Mucosa of rectum (tissue), 2 donors: ENCODE results near the gene OASL.

Source experiments
- H3K27ac ChIP-seq, 2 donors: one replicate each; pipeline ENCODE4 v1.7.0; 2013; ENCODE audit warnings: inconsistent platforms in 2 of 2, low read depth in 2 of 2, low read length in 2 of 2
- H3K27me3 ChIP-seq, 2 donors: one replicate each; pipeline ENCODE4 v1.7.0; 2013; ENCODE audit warnings: low read length in 2 of 2; ENCODE audit not compliant: control insufficient read depth in 2 of 2, insufficient read depth in 2 of 2
- H3K36me3 ChIP-seq, 2 donors: one replicate each; pipeline ENCODE4 v1.7.0; 2013; ENCODE audit warnings: low read length in 2 of 2; ENCODE audit not compliant: control insufficient read depth in 2 of 2, insufficient read depth in 2 of 2
- H3K4me1 ChIP-seq, 2 donors: one replicate each; pipeline ENCODE4 v1.7.0; 2013; ENCODE audit warnings: low read length in 2 of 2, mild to moderate bottlenecking in 1 of 2; ENCODE audit not compliant: control insufficient read depth in 2 of 2, insufficient read depth in 2 of 2
- H3K4me3 ChIP-seq, 2 donors: one replicate each; pipeline ENCODE4 v1.7.0; 2013; ENCODE audit warnings: low read length in 2 of 2
- H3K9ac ChIP-seq, 2 donors: one replicate each; pipeline ENCODE4 v1.7.0; 2013; ENCODE audit warnings: low read length in 2 of 2, low read depth in 1 of 2, mild to moderate bottlenecking in 1 of 2
- H3K9me3 ChIP-seq, 2 donors: one replicate each; pipeline ENCODE4 v1.7.0; 2013; ENCODE audit warnings: low read length in 2 of 2; ENCODE audit not compliant: control insufficient read depth in 2 of 2
- donor health status: healthy.
- donor health status: Normal muscosa, but diverticular disease.

OASL gene, protein sequence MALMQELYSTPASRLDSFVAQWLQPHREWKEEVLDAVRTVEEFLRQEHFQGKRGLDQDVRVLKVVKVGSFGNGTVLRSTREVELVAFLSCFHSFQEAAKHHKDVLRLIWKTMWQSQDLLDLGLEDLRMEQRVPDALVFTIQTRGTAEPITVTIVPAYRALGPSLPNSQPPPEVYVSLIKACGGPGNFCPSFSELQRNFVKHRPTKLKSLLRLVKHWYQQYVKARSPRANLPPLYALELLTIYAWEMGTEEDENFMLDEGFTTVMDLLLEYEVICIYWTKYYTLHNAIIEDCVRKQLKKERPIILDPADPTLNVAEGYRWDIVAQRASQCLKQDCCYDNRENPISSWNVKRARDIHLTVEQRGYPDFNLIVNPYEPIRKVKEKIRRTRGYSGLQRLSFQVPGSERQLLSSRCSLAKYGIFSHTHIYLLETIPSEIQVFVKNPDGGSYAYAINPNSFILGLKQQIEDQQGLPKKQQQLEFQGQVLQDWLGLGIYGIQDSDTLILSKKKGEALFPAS

DNA sequence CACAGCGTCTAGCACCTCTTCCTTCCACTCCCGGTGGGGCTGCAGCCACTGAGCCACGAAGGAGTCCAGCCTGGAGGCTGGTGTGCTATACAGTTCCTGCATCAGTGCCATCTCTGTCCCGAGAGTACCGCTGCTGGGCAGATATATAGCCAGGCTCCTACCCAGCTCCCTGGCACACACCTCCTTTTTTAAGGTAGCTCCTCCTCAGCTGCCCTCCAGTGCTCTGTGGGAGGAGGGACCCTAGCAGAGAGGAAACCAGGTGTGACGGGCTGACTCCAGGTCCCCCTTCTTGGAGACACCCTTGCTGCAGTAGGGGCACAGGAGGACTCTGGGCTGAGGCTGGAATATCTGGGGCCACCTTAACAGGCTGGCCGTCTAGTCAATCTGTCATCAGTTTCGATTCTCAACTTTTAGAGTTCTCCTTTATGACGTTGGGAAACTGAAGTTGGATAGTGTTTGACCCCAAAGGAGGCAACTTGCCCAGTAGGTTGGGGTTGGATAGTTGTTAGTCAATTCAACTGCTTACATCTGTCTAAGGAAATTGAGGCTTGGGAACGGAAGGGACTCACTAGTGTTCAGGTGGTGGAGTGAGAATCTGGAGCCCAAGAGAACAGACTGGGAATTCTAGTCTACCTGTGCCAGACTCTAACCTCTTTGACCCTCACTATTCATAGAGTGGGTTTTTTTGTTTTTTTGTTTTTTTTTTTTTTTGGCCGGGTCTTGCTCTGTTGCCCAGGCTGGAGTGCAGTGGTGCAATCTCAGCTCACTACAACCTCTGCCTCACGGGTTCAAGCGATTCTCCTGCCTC, at the start of gene OASL:
Gene OASL (minus strand): TSS at position 386 of the 808 bp plus-strand sequence. CDS start 275 bp downstream, at position 111.
- Histone ChIP-seq H3K4me1 (peaks cover 9 to 13% of the 10 kb centered on the region in 2 donors), H3K36me3 (no peaks in the 10 kb centered on the region), H3K27ac (peak within 1 kb of the TSS; percentile 74 to 75), H3K9me3 (no peaks in the 10 kb centered on the region), H3K27me3 (no peaks in the 10 kb centered on the region), H3K4me3 (peak within 1 kb of the TSS; percentile 86 to 90), H3K9ac (peak within 1 kb of the TSS; percentile 65 to 78)

- Histone ChIP-seq H3K36me3 (no peaks in the 10 kb centered on the region), H3K4me1 (no peaks in the 10 kb centered on the region), H3K9ac (no peak overlapping the region), H3K9me3 (no peaks in the 10 kb centered on the region), H3K27ac (no peak overlapping the region), H3K27me3 (no peaks in the 10 kb centered on the region), H3K4me3 (no peak overlapping the region)
These were observed 49.1 kb upstream of the OASL start for GRCh38 chr12:121088195-121088585.

DNA sequence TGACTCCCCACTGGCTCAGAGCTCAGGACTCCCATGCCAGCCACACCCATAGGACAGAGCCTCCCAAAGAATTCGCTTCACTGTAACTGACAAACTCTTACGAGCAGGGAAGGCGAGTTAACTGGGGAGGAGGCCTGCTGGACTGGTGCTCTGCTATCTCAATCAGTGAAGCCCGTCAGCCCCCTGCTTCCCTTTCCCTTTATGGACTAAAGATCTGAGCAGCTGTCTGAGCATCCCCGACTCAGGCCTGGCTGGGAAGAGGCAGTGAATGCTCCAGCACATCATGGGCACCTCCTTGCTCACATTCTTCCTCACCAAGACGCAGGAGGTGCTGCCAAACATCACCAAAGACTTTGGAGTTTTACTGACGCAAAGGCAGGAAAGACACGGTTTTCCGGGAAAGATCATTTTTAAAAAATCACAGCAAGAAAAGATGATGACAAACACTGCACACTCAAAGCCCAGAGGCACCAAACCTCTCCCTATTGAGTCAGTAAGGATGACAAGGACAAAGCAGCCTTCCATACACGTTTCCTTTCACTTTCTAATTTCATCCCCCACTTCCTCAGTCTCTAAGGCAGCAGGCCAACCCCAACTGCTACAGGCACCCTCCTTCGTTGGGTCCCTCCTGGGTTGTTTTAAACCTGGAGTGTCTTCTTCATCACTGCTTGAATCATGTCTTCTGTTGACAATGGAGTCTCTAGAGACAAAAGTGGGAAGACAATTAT, 48.6 kb upstream of the OASL start:
- H3K9me3 ChIP-seq: no peaks in the 10 kb centered on the region
- H3K27me3 ChIP-seq: no peaks in the 10 kb centered on the region
- no peaks in the 10 kb centered on the region for H3K36me3 ChIP-seq
- no peaks in the 10 kb centered on the region for H3K4me1 ChIP-seq
- H3K4me3 ChIP-seq: no peak overlapping the region
- no peak overlapping the region for H3K9ac ChIP-seq
- no peak overlapping the region for H3K27ac ChIP-seq

DNA sequence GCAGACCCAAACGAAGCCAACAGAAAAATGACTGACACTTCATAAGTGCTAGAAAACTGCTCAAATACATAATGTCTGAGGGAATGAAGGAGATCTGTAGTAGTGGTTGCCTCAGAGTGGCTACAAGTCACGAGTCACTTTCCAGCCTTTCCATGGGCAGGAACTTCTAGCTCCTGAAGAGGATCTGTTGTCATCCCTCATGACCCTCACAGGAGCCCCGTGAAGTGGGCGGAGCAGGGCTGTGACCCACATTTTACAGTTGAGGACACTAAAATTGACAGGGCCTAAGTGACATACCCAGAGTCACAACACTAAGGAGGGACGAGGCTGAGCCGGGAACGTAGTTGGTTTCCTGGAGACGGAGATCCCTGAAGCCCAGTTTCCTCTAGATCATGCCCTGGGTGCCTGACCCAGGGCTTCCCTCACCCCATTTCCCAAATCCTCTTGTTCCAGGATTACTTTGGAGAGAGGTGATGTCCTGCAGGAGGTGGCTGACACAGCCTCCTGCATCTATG, 47.8 kb upstream of the OASL start:
- H3K4me1 ChIP-seq: no peaks in the 10 kb centered on the region
- H3K27ac ChIP-seq: no peak overlapping the region
- no peak overlapping the region for H3K9ac ChIP-seq
- H3K9me3 ChIP-seq: no peaks in the 10 kb centered on the region
- H3K4me3 ChIP-seq: no peak overlapping the region
- no peaks in the 10 kb centered on the region for H3K36me3 ChIP-seq
- H3K27me3 ChIP-seq: no peaks in the 10 kb centered on the region

DNA sequence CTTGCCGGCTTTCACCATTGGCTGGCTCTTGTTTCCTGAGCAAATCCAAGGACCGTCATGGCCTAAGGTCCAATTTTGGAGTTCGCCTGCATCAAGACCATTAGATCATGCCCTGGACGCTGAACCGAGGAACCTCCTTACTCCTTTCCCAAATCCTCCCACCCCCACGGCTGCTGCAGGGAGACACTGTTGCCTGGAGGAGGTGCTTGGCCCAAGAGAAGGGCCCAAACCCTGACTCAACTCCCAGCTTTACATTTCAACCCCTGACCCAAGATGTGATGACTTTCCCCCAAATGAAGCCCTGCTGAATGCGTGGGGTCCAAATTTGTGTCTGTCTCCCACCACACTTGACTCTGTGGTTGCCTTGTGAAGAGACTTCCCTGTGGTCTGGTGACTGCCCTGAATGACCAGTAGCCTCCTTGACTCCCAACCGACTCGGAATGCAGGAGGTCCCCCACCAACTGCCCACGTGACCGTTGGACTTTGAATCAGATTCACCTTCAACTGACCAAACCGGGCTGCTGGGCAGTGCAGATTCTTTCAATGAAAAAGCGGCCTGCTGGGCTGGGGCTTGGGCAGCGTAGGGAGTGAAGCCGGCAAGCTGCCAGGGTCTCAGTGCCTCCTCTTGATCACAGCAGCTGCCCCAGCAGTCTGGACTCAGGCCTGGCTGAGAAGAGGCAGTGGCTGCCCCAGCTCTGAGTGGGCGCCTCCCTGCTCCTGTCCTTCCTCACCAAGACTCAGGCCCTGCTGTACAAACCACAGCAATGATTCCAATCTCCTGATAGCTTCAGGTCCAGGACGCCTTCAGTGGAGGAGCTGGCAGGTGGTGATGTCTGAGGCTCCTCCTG, 46.7 kb upstream of the OASL start:
- H3K4me1 ChIP-seq: no peaks in the 10 kb centered on the region
- no peaks in the 10 kb centered on the region for H3K36me3 ChIP-seq
- H3K4me3 ChIP-seq: no peak overlapping the region
- H3K27ac ChIP-seq: no peak overlapping the region
- no peaks in the 10 kb centered on the region for H3K27me3 ChIP-seq
- H3K9me3 ChIP-seq: no peaks in the 10 kb centered on the region
- H3K9ac ChIP-seq: no peak overlapping the region

DNA sequence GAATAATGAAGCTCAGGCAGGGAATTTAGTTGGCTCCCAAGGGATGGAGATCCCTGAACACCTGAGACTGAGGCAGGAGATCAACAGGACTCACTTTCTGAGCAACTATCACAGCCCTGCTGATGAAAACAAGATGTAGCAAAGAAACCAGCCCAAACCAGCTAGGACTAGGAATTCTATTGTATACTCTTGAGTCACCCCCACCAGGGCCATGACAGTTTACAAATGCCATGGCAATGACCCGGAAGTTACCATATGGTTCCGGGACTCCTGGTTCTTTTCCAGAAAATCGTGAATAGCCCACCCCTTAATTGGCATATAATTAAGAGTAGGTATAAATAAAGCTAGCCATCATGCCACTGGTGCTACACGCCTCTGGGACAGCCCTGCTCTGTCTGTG, 46.0 kb upstream of the OASL start:
- H3K9me3 ChIP-seq: no peaks in the 10 kb centered on the region
- no peaks in the 10 kb centered on the region for H3K4me1 ChIP-seq
- H3K9ac ChIP-seq: no peak overlapping the region
- H3K4me3 ChIP-seq: no peak overlapping the region
- H3K27me3 ChIP-seq: no peaks in the 10 kb centered on the region
- H3K36me3 ChIP-seq: no peaks in the 10 kb centered on the region
- no peak overlapping the region for H3K27ac ChIP-seq

DNA sequence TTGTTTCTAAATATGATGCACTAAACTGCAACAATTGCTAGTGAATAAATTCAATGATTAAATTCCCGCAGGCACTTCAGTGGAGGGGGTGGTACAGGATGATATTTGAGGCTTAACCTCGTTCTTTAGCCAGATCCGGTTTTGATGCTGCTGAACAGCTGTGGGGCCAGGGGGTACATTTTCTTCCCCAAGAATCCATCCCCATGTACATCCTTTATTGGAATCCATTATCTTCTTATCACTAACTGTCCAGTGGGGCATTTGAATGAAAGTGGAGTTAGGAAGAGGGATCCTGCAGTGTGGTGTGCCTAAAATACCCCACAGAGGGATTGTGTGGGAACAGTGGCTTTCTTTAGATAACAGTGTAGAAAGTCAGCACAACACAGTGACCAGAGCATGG, 45.2 kb upstream of the OASL start:
- no peaks in the 10 kb centered on the region for H3K4me1 ChIP-seq
- H3K27ac ChIP-seq: no peak overlapping the region
- no peaks in the 10 kb centered on the region for H3K27me3 ChIP-seq
- H3K36me3 ChIP-seq: no peaks in the 10 kb centered on the region
- no peak overlapping the region for H3K9ac ChIP-seq
- H3K9me3 ChIP-seq: no peaks in the 10 kb centered on the region
- no peak overlapping the region for H3K4me3 ChIP-seq

GRCh38 chr12:121080909-121081308, 41.9 kb upstream of the OASL start:
- Histone ChIP-seq H3K4me3 (no peak overlapping the region), H3K9me3 (no peaks in the 10 kb centered on the region), H3K4me1 (no peaks in the 10 kb centered on the region), H3K36me3 (no peaks in the 10 kb centered on the region), H3K9ac (no peak overlapping the region), H3K27ac (no peak overlapping the region), H3K27me3 (no peaks in the 10 kb centered on the region)

DNA sequence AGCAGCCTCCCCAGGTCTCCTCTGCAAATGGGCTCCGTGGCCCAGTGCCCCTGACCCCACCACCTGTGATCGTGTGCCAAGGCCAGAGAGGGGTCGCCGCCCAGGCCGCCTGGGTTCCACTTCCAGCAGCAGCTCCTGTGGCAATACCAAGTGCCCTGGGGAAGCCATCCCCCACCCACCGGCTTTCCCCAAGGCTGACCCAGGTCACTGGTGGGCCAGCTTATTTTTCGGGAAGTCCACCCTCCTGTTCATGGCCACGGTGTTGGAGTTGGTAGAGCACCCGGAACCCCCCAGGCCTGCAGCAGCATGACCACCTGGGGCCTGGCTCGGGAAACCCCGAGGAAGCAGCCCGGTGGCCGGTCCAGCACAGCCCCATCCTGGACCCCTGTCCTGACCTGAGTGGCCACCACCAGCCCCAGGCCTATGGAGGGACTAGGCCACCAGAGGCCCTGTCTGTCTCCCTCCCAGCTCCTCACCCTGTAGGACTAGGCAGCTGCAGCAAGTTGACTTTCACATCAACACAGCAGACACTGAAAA, 40.8 kb upstream of the OASL start:
- Histone ChIP-seq H3K4me3 (no peak overlapping the region), H3K27ac (no peak overlapping the region), H3K36me3 (no peaks in the 10 kb centered on the region), H3K27me3 (no peaks in the 10 kb centered on the region), H3K4me1 (no peaks in the 10 kb centered on the region), H3K9ac (no peak overlapping the region), H3K9me3 (no peaks in the 10 kb centered on the region)
